Kidney (tissue), 22 donors: ENCODE data around the gene SPANXA2. TPM values are rescaled to one million over a fixed set of nuclear protein-coding genes. Genes with fewer than 3 reads are reported as not detected.
"Not testable (repeated sequence)": the region's sequence is repeated elsewhere in the genome, so short reads cannot be mapped to it uniquely, and the experiment has no call there.

ENCODE experiments used
- DNase-seq, 5 donors: peaks; one replicate each; pipeline ENCODE4 v3.0.0-alpha.2; 2013 to 2020
- FAIRE-seq: peaks from 2 replicates; lab custom pipeline; 2012; peaks lifted over from hg19 to GRCh38; lab: Jason Lieb, UNC
- H3K27ac ChIP-seq, 2 donors: one replicate each; pipeline ENCODE4 v1.7.0; 2013; ENCODE audit warnings: low read depth in 2 of 2, low read length in 2 of 2, inconsistent platforms in 1 of 2
- H3K27me3 ChIP-seq: one replicate; pipeline ENCODE4 v1.7.1; 2013; ENCODE audit warnings: low read length, inconsistent platforms; ENCODE audit not compliant: control insufficient read depth, insufficient read depth
- H3K36me3 ChIP-seq, 3 donors: one replicate each; pipeline versions ENCODE4 v1.7.0 to v1.7.1; 2013; ENCODE audit warnings: low read length in 3 of 3, control low read depth in 1 of 3, inconsistent platforms in 1 of 3; ENCODE audit not compliant: insufficient read depth in 3 of 3, control insufficient read depth in 2 of 3
- H3K4me1 ChIP-seq, 3 donors: one replicate each; pipeline versions ENCODE4 v1.7.0 to v1.7.1; 2013; ENCODE audit warnings: low read length in 3 of 3, inconsistent platforms in 1 of 3, low read depth in 1 of 3; ENCODE audit not compliant: control insufficient read depth in 2 of 3, insufficient read depth in 2 of 3
- H3K4me3 ChIP-seq, 3 donors: one replicate each; pipeline versions ENCODE4 v1.7.0 to v1.8.1; 2013; ENCODE audit warnings: low read length in 3 of 3, control low read depth in 1 of 3, inconsistent platforms in 1 of 3
- H3K9ac ChIP-seq, 3 donors: one replicate each; pipeline versions ENCODE4 v1.7.0 to v1.7.1; 2013; ENCODE audit warnings: low read length in 3 of 3, control low read depth in 1 of 3, inconsistent platforms in 1 of 3
- H3K9me3 ChIP-seq, 3 donors: one replicate each; pipeline versions ENCODE4 v1.7.0 to v1.7.1; 2013; ENCODE audit warnings: low read length in 3 of 3, control low read depth in 1 of 3, inconsistent platforms in 1 of 3; ENCODE audit not compliant: control insufficient read depth in 2 of 3, insufficient read depth in 1 of 3
- intact Hi-C: fragments of 100-400 bp; cut with DNase I; formaldehyde crosslinking; loops from one replicate; pipeline ENCODE4 v1.11.1; 2022
- long read RNA-seq, 10 donors: library from polyadenylated mRNA in 1 of 10; unstranded in 1 of 10; transcript quantifications; one replicate each; pipeline ENCODE4 v2.0.0 and lab custom pipeline, GENCODE V29; 2021 to 2026
- polyA plus RNA-seq: library from polyadenylated mRNA; stranded (reverse); fragments of 350-450 nt; fragmentation: Illumina TruSeq; extraction: RNeasy Lipid Tissue Mini Kit (QIAGEN cat#74804); gene quantifications from one replicate; pipeline ENCODE4 v1.2.3, GENCODE V29; 2014; ENCODE audit warnings: low read depth, low replicate concordance; ENCODE audit not compliant: insufficient read depth
- total RNA-seq: library from RNA; stranded (reverse); fragmentation: NEBNext Ultra II Directional; extraction: Animal tissue kit (Norgen Biotek cat#: 25700); gene quantifications from one replicate; pipeline ENCODE4 v1.2.1, GENCODE V29; 2021
- TF ChIP-seq, protein P1 (sequence below): IDR thresholded peaks from 3 replicates; pipeline ENCODE4 v1.5.1; 2012; ENCODE audit warnings: mild to moderate bottlenecking, moderate library complexity, borderline replicate concordance; ENCODE audit not compliant: insufficient read depth; ENCODE audit errors: extremely low read depth
- donor health status: control.
- donor health status: control.
- donor health status: control.
- donor health status: control.
- donor health status: control.
- donor health status: DM: yes; HTN: yes; CAD: no.
- donor health status: Normal renal cell carcinoma (clear cell type).

The SPANXA2 gene
- total RNA-seq (not detected), polyA plus RNA-seq (not detected)
- long read RNA-seq, donor 1 = 0 reads
- long read RNA-seq, donor 2 = 0 reads
- long read RNA-seq, donor 3 = 0 reads
- long read RNA-seq, donor 4 = 0 reads
- long read RNA-seq, donor 5 = 0 reads
- long read RNA-seq, donor 6 = 0 reads
- long read RNA-seq, donor 7 = 0 reads
- long read RNA-seq, donor 8 = 0 reads
- long read RNA-seq, donor 9 = 0 reads
- long read RNA-seq, donor 10 = 0 reads

DNA sequence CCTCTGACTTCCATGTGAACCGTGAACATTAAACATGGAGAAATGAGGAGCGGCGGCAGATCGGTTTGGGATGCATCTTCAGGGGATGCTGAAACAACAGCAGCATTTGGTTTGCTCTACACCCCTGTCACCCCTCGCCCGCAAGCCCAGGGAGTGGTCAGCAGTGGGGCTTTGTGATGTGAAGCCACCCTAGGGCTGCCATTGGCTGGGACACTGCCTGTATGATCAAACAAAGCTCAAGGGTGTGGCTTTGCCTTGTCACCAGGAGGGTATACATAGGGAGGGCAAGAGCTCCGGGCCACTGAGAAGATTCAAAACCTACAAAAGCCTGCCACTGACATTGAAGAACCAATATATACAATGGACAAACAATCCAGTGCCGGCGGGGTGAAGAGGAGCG lies at the start of gene SPANXA2:
SPANXA2 (plus strand) TSS at position 301 of the 400 bp plus-strand sequence; CDS start at position 361, 60 bp downstream.
- H3K4me3 ChIP-seq, H3K27me3 ChIP-seq, DNase-seq, H3K9me3 ChIP-seq, intact Hi-C loops, H3K4me1 ChIP-seq, H3K9ac ChIP-seq, H3K36me3 ChIP-seq, H3K27ac ChIP-seq, FAIRE-seq: not testable (repeated sequence)

- H3K9me3 ChIP-seq, H3K27me3 ChIP-seq, FAIRE-seq, intact Hi-C loops, H3K36me3 ChIP-seq, H3K27ac ChIP-seq, H3K4me3 ChIP-seq, H3K4me1 ChIP-seq, H3K9ac ChIP-seq: not testable (repeated sequence)
- DNase-seq = peak in 1 of 5 donors; percentile 44
These were observed 47.0 kb upstream of the SPANXA2 start for GRCh38 chrX:141542551-141542950.

DNA sequence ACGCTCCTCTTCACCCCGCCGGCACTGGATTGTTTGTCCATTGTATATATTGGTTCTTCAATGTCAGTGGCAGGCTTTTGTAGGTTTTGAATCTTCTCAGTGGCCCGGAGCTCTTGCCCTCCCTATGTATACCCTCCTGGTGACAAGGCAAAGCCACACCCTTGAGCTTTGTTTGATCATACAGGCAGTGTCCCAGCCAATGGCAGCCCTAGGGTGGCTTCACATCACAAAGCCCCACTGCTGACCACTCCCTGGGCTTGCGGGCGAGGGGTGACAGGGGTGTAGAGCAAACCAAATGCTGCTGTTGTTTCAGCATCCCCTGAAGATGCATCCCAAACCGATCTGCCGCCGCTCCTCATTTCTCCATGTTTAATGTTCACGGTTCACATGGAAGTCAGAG lies 4.9 kb upstream of the SPANXA2 start, which contains the start of gene SPANXA1:
SPANXA1 (minus strand) TSS at position 101 of the 400 bp plus-strand sequence; CDS start at position 41, 60 bp downstream.
- H3K4me1 ChIP-seq, H3K27ac ChIP-seq, H3K9ac ChIP-seq, H3K4me3 ChIP-seq, H3K27me3 ChIP-seq, H3K9me3 ChIP-seq, DNase-seq, FAIRE-seq, H3K36me3 ChIP-seq, intact Hi-C loops: not testable (repeated sequence)

DNA sequence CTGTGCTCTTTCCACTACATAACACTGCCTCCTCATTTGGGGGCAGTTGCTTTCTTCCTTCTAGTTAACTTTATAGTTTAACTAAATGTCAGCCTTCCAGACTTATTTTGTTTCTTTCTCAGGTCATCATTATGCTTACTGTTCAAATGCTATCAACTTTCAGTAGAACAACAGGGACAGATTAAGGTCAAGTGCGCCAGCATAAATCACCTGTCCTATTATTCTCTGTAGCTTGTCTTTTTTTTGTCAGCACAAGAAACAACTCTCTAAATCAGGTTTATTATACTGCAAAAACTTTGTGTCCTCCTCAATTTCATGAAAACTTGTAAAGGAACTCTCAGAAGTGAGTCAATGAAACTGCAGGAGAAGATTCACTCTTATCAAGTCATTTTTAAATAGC lies 19.6 kb downstream of the SPANXA2 start:
- H3K4me3 ChIP-seq = no peak overlapping the region
- H3K27ac ChIP-seq = no peak overlapping the region
- TF ChIP-seq, protein P1, sequence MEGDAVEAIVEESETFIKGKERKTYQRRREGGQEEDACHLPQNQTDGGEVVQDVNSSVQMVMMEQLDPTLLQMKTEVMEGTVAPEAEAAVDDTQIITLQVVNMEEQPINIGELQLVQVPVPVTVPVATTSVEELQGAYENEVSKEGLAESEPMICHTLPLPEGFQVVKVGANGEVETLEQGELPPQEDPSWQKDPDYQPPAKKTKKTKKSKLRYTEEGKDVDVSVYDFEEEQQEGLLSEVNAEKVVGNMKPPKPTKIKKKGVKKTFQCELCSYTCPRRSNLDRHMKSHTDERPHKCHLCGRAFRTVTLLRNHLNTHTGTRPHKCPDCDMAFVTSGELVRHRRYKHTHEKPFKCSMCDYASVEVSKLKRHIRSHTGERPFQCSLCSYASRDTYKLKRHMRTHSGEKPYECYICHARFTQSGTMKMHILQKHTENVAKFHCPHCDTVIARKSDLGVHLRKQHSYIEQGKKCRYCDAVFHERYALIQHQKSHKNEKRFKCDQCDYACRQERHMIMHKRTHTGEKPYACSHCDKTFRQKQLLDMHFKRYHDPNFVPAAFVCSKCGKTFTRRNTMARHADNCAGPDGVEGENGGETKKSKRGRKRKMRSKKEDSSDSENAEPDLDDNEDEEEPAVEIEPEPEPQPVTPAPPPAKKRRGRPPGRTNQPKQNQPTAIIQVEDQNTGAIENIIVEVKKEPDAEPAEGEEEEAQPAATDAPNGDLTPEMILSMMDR = no peak
- FAIRE-seq (no peak), DNase-seq (peak in 4 of 5 donors; percentile 18 to 72 (median 53))
- H3K27me3 ChIP-seq = no peaks in the 10 kb centered on the region
- intact Hi-C loops = no loop called here
- H3K36me3 ChIP-seq = no peaks in the 10 kb centered on the region
- H3K4me1 ChIP-seq = no peaks in the 10 kb centered on the region
- no peak overlapping the region for H3K9ac ChIP-seq
- H3K9me3 ChIP-seq = no peaks in the 10 kb centered on the region

- Histone ChIP-seq H3K4me1 (no peaks in the 10 kb centered on the region), H3K4me3 (no peak overlapping the region), H3K27me3 (no peaks in the 10 kb centered on the region), H3K36me3 (no peaks in the 10 kb centered on the region), H3K9ac (no peak overlapping the region), H3K9me3 (no peaks in the 10 kb centered on the region), H3K27ac (no peak overlapping the region)
- DNase-seq (no peak), FAIRE-seq (no peak)
- intact Hi-C loops = no loop called here
- TF ChIP-seq, protein P1 = no peak
These were observed 29.8 kb downstream of the SPANXA2 start for GRCh38 chrX:141619336-141619735.
